Embryonic facial prominence (tissue), 1 donor: ENCODE results near the gene CTXN1.
"Not testable (repeated sequence)": the region's sequence is repeated elsewhere in the genome, so short reads cannot be mapped to it uniquely, and the experiment has no call there.

ENCODE experiments used
- DNase-seq: peaks from one replicate; pipeline ENCODE4 v3.0.0-alpha.2; 2016; ENCODE audit errors: extremely low spot score

Gene CTXN1

GRCh38 chr19:7900401-7900870 lies 25.5 kb downstream of the CTXN1 start:
- no peak for DNase-seq

GRCh38 chr19:7899751-7900378 lies 26.1 kb downstream of the CTXN1 start:
- no peak for DNase-seq

GRCh38 chr19:7898967-7899366 lies 27.0 kb downstream of the CTXN1 start:
- DNase-seq: no peak

GRCh38 chr19:7897292-7897691 lies 28.6 kb downstream of the CTXN1 start:
- no peak for DNase-seq

GRCh38 chr19:7895565-7895964 lies 30.4 kb downstream of the CTXN1 start:
- no peak for DNase-seq

GRCh38 chr19:7894612-7895309 lies 31.2 kb downstream of the CTXN1 start:
- no peak for DNase-seq

- DNase-seq: not testable (repeated sequence)
Measured at GRCh38 chr19:7893362-7894101, 32.4 kb downstream of the CTXN1 start.

- DNase-seq: no peak
Measured at GRCh38 chr19:7888826-7889217, 37.1 kb downstream of the CTXN1 start.

- DNase-seq: no peak
Measured at GRCh38 chr19:7888145-7888825, 37.6 kb downstream of the CTXN1 start, which contains the start of gene LRRC8E. TSS of gene LRRC8E (plus strand) at chr19:7888510. CDS start at chr19:7895604, 7,094 bp downstream.

- no peak for DNase-seq
Measured at GRCh38 chr19:7887408-7888144, 38.4 kb downstream of the CTXN1 start.

- DNase-seq: no peak
Measured at GRCh38 chr19:7885818-7886217, 40.1 kb downstream of the CTXN1 start.

- no peak for DNase-seq
Measured at GRCh38 chr19:7883796-7884570, 42.0 kb downstream of the CTXN1 start.

- DNase-seq: no peak
Measured at GRCh38 chr19:7883105-7883504, 42.8 kb downstream of the CTXN1 start.

GRCh38 chr19:7881910-7882309 lies 44.0 kb downstream of the CTXN1 start:
- no peak for DNase-seq

GRCh38 chr19:7879836-7880235 lies 46.1 kb downstream of the CTXN1 start:
- DNase-seq: no peak

- no peak for DNase-seq
Measured at GRCh38 chr19:7879111-7879807, 46.7 kb downstream of the CTXN1 start.

GRCh38 chr19:7877249-7877836 lies 48.6 kb downstream of the CTXN1 start:
- no peak for DNase-seq

GRCh38 chr19:7874897-7875273 lies 51.0 kb downstream of the CTXN1 start:
- no peak for DNase-seq
